Stimulated activated CD4-positive, alpha-beta T cell treated with anti-CD3 and anti-CD28 coated beads, Interleukin-12 subunit alpha, Interleukin-12 subunit beta, amount 100 ng/mL, for 4 hours (primary cell): ENCODE results near the gene PHGDH.

Experiments
- DNase-seq: peaks from one replicate; pipeline ENCODE4 v3.0.0-alpha.2; 2020

The PHGDH gene

GRCh38 chr1:119733754-119734153 is 22.0 kb downstream of the PHGDH start:
- DNase-seq = no peak

- no peak for DNase-seq
Observed at GRCh38 chr1:119735217-119735616, 23.5 kb downstream of the PHGDH start.

DNA sequence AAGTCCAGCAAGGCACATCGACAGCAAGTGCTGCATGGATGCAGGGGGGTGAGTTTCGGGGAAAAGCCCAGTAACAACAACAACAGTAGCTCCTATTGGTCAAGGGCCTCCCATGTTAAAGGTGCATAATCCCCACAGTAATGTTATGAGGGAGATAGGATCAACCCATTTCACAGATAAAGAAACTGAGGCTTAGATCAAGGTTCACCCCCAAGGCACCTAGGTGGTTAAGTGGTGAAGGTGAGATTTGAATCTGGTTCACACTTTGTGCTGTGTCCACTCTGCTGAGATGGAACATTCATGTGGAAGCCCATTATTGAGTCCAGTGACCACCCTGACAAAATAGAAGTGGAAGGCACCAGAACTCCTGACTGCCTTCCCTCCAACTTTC is 24.9 kb downstream of the PHGDH start:
- DNase-seq = no peak

- no peak for DNase-seq
Observed at GRCh38 chr1:119737040-119737682, 25.4 kb downstream of the PHGDH start.

- DNase-seq = no peak
Observed at GRCh38 chr1:119738100-119738720, 26.5 kb downstream of the PHGDH start.

DNA sequence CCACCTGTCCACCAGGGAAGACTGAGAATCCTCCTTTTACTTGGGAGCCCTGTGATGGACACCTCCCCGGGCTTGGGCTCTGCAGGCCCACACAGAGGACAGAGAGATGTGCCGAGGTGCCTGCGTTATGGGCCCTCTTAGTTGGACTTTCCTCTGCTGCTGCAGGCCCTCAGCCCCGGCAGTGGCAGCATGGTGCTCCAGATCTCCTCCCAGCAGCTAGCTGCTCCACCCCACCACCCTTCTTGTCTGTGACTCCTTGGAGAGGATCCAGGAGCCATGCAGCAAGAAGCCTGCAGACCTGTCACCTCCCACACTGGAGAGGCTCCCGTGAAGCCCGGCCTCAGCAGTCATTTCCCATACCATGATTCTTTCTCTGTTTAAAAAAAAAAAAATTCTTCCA is 27.4 kb downstream of the PHGDH start:
- no peak for DNase-seq

- no peak for DNase-seq
Observed at GRCh38 chr1:119740261-119740660, 28.5 kb downstream of the PHGDH start.

GRCh38 chr1:119740896-119741780 is 29.4 kb downstream of the PHGDH start:
- DNase-seq = no peak

- DNase-seq = no peak
Observed at GRCh38 chr1:119742202-119742601, 30.5 kb downstream of the PHGDH start.

DNA sequence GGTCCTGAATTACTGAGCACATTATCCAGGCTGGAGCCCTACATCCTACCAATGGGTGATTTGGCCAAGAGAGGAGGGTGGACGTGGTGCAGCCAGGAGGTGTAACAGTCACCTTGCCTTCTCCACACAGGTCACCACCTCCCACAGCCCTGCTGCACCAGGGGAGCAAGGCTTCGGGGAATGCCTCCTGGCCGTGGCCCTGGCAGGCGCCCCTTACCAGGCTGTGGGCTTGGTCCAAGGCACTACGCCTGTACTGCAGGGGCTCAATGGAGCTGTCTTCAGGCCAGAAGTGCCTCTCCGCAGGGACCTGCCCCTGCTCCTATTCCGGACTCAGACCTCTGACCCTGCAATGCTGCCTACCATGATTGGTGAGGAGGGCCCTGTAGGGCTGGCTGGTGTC is 30.9 kb downstream of the PHGDH start:
- no peak for DNase-seq

DNA sequence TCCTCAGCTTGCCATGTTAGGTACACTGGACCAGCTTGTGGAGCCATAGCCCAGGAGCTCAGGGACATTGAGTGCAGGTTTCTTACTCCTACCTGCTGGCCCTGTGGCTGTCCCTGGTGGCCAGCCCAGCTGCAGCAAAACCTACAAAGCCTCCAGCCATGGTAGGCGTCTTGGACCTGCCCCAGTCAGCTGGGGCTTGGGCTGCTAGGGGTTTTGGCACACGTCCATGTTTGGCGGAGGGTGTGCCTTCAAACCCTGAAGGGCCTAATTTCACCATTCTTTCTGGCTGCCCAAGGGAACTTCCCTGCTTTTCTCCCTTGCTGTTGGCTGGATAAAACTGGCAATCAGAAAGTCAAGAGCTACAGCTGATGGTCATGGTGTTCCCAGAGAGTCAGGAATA is 31.6 kb downstream of the PHGDH start:
- DNase-seq = no peak

GRCh38 chr1:119743776-119744597 is 32.3 kb downstream of the PHGDH start:
- DNase-seq = peak; percentile 29

DNA sequence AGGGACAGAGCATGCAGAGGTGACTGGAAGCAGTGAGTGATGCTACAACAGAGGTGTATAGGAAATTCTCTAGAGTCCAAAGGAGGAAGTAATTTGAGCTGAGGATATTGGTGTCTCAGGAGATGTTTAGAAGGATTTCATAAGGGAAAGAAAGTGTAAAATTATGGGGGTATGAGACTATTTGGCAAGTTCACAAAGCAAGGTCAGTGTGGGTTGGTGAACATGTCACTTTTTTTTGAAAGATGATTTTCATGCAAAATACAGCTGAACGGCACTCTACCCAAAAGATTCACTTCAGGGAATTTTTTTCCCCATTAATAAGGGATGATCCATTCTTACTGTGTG is 32.8 kb downstream of the PHGDH start:
- no peak for DNase-seq

- DNase-seq = no peak
Observed at GRCh38 chr1:119745034-119745433, 33.3 kb downstream of the PHGDH start.

- no peak for DNase-seq
Observed at GRCh38 chr1:119747451-119747850, 35.7 kb downstream of the PHGDH start.

GRCh38 chr1:119748040-119748439 is 36.3 kb downstream of the PHGDH start:
- no peak for DNase-seq

DNA sequence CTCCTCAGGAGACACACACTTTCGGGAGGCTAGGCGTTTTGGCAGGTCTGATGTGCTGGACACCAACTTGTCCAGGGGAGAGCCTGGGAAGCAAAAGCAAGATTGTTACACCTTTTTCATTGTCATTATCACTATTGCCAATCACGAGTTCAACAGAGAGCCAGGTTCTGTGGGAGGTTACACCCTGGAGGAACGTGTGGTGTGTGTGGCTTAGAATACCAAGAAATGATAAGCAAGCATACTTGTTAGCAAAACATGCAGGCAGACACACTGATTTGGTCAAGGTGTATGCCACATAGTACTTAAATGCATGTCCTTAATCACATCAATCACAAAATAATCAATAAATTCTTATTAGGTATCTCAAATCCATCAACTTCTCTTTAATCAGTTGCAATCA is 40.9 kb downstream of the PHGDH start:
- DNase-seq = no peak

GRCh38 chr1:119758584-119758983 is 46.9 kb downstream of the PHGDH start:
- DNase-seq = no peak

- DNase-seq = no peak
Observed at GRCh38 chr1:119762409-119762808, 50.7 kb downstream of the PHGDH start.

DNA sequence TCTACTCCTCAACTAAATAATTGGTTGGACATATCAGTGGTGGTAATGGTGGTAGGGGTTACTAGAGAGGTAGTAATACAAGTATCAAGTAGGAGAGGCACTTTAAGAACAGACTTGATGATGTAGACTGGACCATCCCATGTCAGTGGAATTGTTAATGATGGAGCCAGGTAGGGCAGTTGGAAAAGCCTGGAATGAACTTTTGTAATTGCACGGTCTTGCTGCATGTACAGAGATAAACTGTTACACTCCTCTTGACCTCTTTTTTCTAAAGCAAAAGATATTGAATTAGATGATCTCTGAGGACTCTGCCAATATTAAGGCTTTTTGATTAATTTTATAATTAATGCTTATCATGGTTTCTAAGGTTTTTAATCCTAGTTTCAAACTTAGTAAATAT is 51.2 kb downstream of the PHGDH start:
- no peak for DNase-seq

GRCh38 chr1:119764220-119764619 is 52.5 kb downstream of the PHGDH start:
- no peak for DNase-seq

DNA sequence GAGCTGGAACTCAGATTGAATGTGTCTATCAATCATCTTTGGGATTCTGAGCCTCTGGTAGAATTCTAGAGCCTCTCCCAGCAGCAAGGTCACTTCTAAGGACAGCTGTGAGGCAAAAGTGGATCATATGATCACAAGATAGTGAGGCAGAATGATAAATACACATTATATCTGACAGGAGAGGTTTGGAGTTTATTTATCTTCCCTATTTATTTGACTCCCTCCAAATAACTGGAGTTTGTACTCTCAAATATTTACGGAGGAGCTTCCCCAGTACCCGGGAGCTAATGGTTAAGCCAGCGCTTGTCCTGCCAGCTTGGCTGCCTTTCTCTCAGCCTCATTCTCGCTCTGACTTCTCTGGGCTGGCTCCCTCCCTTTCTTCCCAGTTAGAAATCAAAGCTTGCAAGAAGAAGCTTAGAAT is 54.6 kb downstream of the PHGDH start:
- no peak for DNase-seq

GRCh38 chr1:119767486-119767885 is 55.8 kb downstream of the PHGDH start:
- DNase-seq = no peak
